Coronary artery (tissue), 2 donors: ENCODE data around the gene TCTN1.
A peak's percentile ranks its signal among the peaks of the same experiment; 100 is the strongest.
"Not testable (repeated sequence)": the region's sequence is repeated elsewhere in the genome, so short reads cannot be mapped to it uniquely, and the experiment has no call there.

Experiments used
- DNase-seq: peaks from one replicate; pipeline ENCODE4 v3.0.0-alpha.2; 2017; ENCODE audit warnings: low spot score
- H3K27ac ChIP-seq, 2 donors: fragments of 200-600 bp; sonication (generic); one replicate each; pipeline ENCODE4 v1.5.1; 2016 to 2019
- H3K4me3 ChIP-seq: fragments of 200-600 bp; sonication (generic); 2 replicates; pipeline ENCODE4 v1.5.1; 2016; ENCODE audit warnings: mild to moderate bottlenecking, moderate library complexity
- CTCF ChIP-seq: fragments of 200-600 bp; sonication (generic); IDR thresholded peaks from one replicate; pipeline ENCODE4 v1.5.1; 2019; ENCODE audit warnings: antibody characterized with exemption

The TCTN1 gene

GRCh38 chr12:110613771-110614684 is at the start of gene TCTN1:
Gene TCTN1 (plus strand): TSS chr12:110614129. CDS start chr12:110614183, 54 bp downstream.
- TF ChIP-seq CTCF: no peak
- peak; percentile 99 for DNase-seq
- Histone ChIP-seq H3K4me3 (peak within 1 kb of the TSS; percentile 85), H3K27ac (peak within 1 kb of the TSS; percentile 58 to 85)

GRCh38 chr12:110564471-110564991 is 49.4 kb upstream of the TCTN1 start:
- Histone ChIP-seq H3K4me3 (no peak overlapping the region), H3K27ac (peak overlapping the region in 1 of 2 donors; percentile 53)
- DNase-seq: no peak
- TF ChIP-seq CTCF: no peak

- H3K27ac ChIP-seq: no peak overlapping the region
- no peak overlapping the region for H3K4me3 ChIP-seq
- no peak for DNase-seq
- no peak for TF ChIP-seq CTCF
Observed at GRCh38 chr12:110565894-110566871, 47.7 kb upstream of the TCTN1 start.

- Histone ChIP-seq H3K27ac (no peak overlapping the region), H3K4me3 (no peak overlapping the region)
- no peak for DNase-seq
- TF ChIP-seq CTCF: no peak
Observed at GRCh38 chr12:110566993-110567392, 46.9 kb upstream of the TCTN1 start.

GRCh38 chr12:110568752-110569151 is 45.2 kb upstream of the TCTN1 start:
- DNase-seq: no peak
- H3K4me3 ChIP-seq: no peak overlapping the region
- no peak overlapping the region for H3K27ac ChIP-seq
- no peak for TF ChIP-seq CTCF

- H3K4me3 ChIP-seq, H3K27ac ChIP-seq, DNase-seq: not testable (repeated sequence)
Observed at GRCh38 chr12:110569838-110570237, 44.1 kb upstream of the TCTN1 start.

GRCh38 chr12:110570798-110571197 is 43.1 kb upstream of the TCTN1 start:
- DNase-seq, H3K4me3 ChIP-seq, H3K27ac ChIP-seq: not testable (repeated sequence)
